IMR-90 (cell line): ENCODE data around the gene DIAPH2. TPM values are rescaled to one million over a fixed set of nuclear protein-coding genes. Genes with fewer than 3 reads are reported as not detected.
A peak's percentile ranks its signal among the peaks of the same experiment; 100 is the strongest.

Source experiments
- ATAC-seq: fragments of 200-7000 bp; cut with Tn5 transposase; 2 replicates; pipeline ENCODE4 v1.9.1; 2020; ENCODE audit warnings: low read depth, mild to moderate bottlenecking, moderate library complexity
- BruUV-seq: library from RNA; stranded (reverse); fragments of 400-500 nt; replicated peaks from 2 replicates; lab custom pipeline; 2021; lab: Mats Ljungman, UMichigan
- CTCF ChIA-PET: fragments of 300-600 bp; formaldehyde crosslinking; extraction: SDS; loops from one replicate; lab custom pipeline; 2021; ENCODE audit warnings: antibody characterized with exemption; lab: Yijun Ruan, JAX
- POLR2A ChIA-PET: fragments of 300-600 bp; sonication (Branson Sonifier 250); formaldehyde crosslinking; loops from one replicate; lab custom pipeline; 2022; ENCODE audit warnings: antibody characterized with exemption; ENCODE audit not compliant: unreplicated experiment; lab: Charles Lee
- DNase-seq: peaks from one replicate; pipeline ENCODE4 v3.0.0; 2013
- H2AFZ ChIP-seq: replicated peaks from 2 replicates; pipeline ENCODE3; 2013; ENCODE audit warnings: low read length, mild to moderate bottlenecking; ENCODE audit not compliant: poor library complexity
- H2AK5ac ChIP-seq: 2 replicates; pipeline ENCODE4 v1.6.1; 2013; ENCODE audit warnings: low read depth, low read length, inconsistent platforms
- H2AK9ac ChIP-seq: replicated peaks from 2 replicates; pipeline ENCODE3; 2013; ENCODE audit warnings: mild to moderate bottlenecking, low read depth, low read length, moderate library complexity; ENCODE audit not compliant: poor library complexity
- H2BK120ac ChIP-seq: 2 replicates; pipeline ENCODE4 v1.6.1; 2013; ENCODE audit warnings: low read depth, low read length, inconsistent platforms
- H2BK15ac ChIP-seq: 3 replicates; pipeline ENCODE4 v1.6.1; 2013; ENCODE audit warnings: low read depth, low read length, inconsistent platforms
- H2BK20ac ChIP-seq: 2 replicates; pipeline ENCODE4 v1.6.1; 2013; ENCODE audit warnings: low read depth, mild to moderate bottlenecking, inconsistent platforms, low read length, moderate library complexity
- H2BK5ac ChIP-seq: 2 replicates; pipeline ENCODE4 v1.6.1; 2013; ENCODE audit warnings: mild to moderate bottlenecking, low read depth, low read length, inconsistent platforms; ENCODE audit not compliant: poor library complexity, severe bottlenecking
- H3K14ac ChIP-seq: replicated peaks from 2 replicates; pipeline ENCODE4 v1.6.1; 2013; ENCODE audit warnings: low read depth, low read length, inconsistent platforms
- H3K18ac ChIP-seq: 2 replicates; pipeline ENCODE4 v1.6.1; 2013; ENCODE audit warnings: low read depth, low read length, control low read depth
- H3K23ac ChIP-seq: 2 replicates; pipeline ENCODE4 v1.6.1; 2013; ENCODE audit warnings: low read depth, low read length, inconsistent platforms
- H3K27ac ChIP-seq: 2 replicates; pipeline ENCODE4 v1.5.1; 2013; ENCODE audit warnings: mild to moderate bottlenecking, control low read depth, low read length; ENCODE audit not compliant: insufficient read depth
- H3K27me3 ChIP-seq: 2 replicates; pipeline ENCODE4 v1.6.1; 2013; ENCODE audit warnings: low read length; ENCODE audit not compliant: control insufficient read depth, insufficient read depth
- H3K36me3 ChIP-seq: 2 replicates; pipeline ENCODE4 v1.6.1; 2013; ENCODE audit warnings: low read length, mixed read lengths; ENCODE audit not compliant: control insufficient read depth, insufficient read depth
- H3K4ac ChIP-seq: 2 replicates; pipeline ENCODE4 v1.6.1; 2013; ENCODE audit warnings: low read depth, low read length, inconsistent platforms
- H3K4me1 ChIP-seq: 2 replicates; pipeline ENCODE4 v1.6.1; 2013; ENCODE audit warnings: low read length, mixed read lengths; ENCODE audit not compliant: control insufficient read depth, insufficient read depth
- H3K4me2 ChIP-seq: 2 replicates; pipeline ENCODE4 v1.6.1; 2013; ENCODE audit warnings: low read depth, mild to moderate bottlenecking, control low read depth, low read length, moderate library complexity
- H3K4me3 ChIP-seq: 2 replicates; pipeline ENCODE4 v1.5.1; 2013; ENCODE audit warnings: low read depth, mild to moderate bottlenecking, control low read depth, low read length, moderate library complexity; ENCODE audit not compliant: insufficient read depth
- H3K56ac ChIP-seq: 2 replicates; pipeline ENCODE4 v1.6.1; 2013; ENCODE audit warnings: low read length, inconsistent platforms; ENCODE audit not compliant: insufficient read depth; ENCODE audit errors: extremely low read depth
- H3K79me1 ChIP-seq, 2 experiments: 2 replicates each; pipeline ENCODE4 v1.6.1; 2013; ENCODE audit warnings: low read length in 2 of 2, inconsistent platforms in 1 of 2, low read depth in 1 of 2
- H3K9ac ChIP-seq: 2 replicates; pipeline ENCODE4 v1.6.1; 2013; ENCODE audit warnings: low read depth, low read length, control low read depth
- H3K9me1 ChIP-seq: 2 replicates; pipeline ENCODE4 v1.6.1; 2013; ENCODE audit warnings: low read length, inconsistent platforms; ENCODE audit not compliant: insufficient read depth
- H3K9me3 ChIP-seq: 2 replicates; pipeline ENCODE4 v1.6.1; 2013; ENCODE audit warnings: low read length; ENCODE audit not compliant: control insufficient read depth, insufficient read depth
- H4K20me1 ChIP-seq: 2 replicates; pipeline ENCODE4 v1.6.1; 2013; ENCODE audit warnings: low read length, inconsistent platforms; ENCODE audit not compliant: insufficient read depth
- H4K5ac ChIP-seq: 2 replicates; pipeline ENCODE4 v1.6.1; 2013; ENCODE audit warnings: mild to moderate bottlenecking, low read depth, low read length, control low read depth
- H4K8ac ChIP-seq, 2 experiments: 2 replicates each; pipeline ENCODE4 v1.6.1; 2013; ENCODE audit warnings: low read depth in 2 of 2, low read length in 2 of 2, control low read depth in 1 of 2, inconsistent platforms in 1 of 2
- H4K91ac ChIP-seq: 2 replicates; pipeline ENCODE4 v1.6.1; 2013; ENCODE audit warnings: low read depth, low read length, inconsistent platforms; ENCODE audit not compliant: insufficient read depth
- BHLHE40 ChIP-seq: fragments of 150-350 bp; IDR thresholded peaks from 2 replicates; pipeline ENCODE4 v1.6.1; 2016; ENCODE audit warnings: mild to moderate bottlenecking, low read depth, low read length
- CHD1 ChIP-seq: IDR thresholded peaks from 2 replicates; pipeline ENCODE4 v1.6.1; 2012; ENCODE audit warnings: low read depth, low read length, improper control_type of control experiment
- ELK1 ChIP-seq: fragments of 150-350 bp; IDR thresholded peaks from 2 replicates; pipeline ENCODE4 v1.6.1; 2016; ENCODE audit warnings: low read depth, mild to moderate bottlenecking, low read length, moderate library complexity, borderline replicate concordance
- MAFK ChIP-seq: IDR thresholded peaks from 2 replicates; pipeline ENCODE4 v1.6.1; 2012; ENCODE audit warnings: low read depth, low read length, improper control_type of control experiment
- MAZ ChIP-seq: IDR thresholded peaks from 2 replicates; pipeline ENCODE4 v1.6.1; 2012; ENCODE audit warnings: low read depth, mild to moderate bottlenecking, low read length, improper control_type of control experiment, moderate library complexity, borderline replicate concordance
- NFE2L2 ChIP-seq: fragments of 150-350 bp; IDR thresholded peaks from 2 replicates; pipeline ENCODE4 v1.6.1; 2016; ENCODE audit warnings: low read depth, mild to moderate bottlenecking, low read length
- POLR2A ChIP-seq: IDR thresholded peaks from 2 replicates; pipeline ENCODE4 v1.6.1; 2012; ENCODE audit warnings: mild to moderate bottlenecking, low read depth, low read length
- RAD21 ChIP-seq: IDR thresholded peaks from 2 replicates; pipeline ENCODE4 v1.6.1; 2012; ENCODE audit warnings: low read length, improper control_type of control experiment
- RCOR1 ChIP-seq: IDR thresholded peaks from 2 replicates; pipeline ENCODE4 v1.6.1; 2012; ENCODE audit warnings: mild to moderate bottlenecking, low read length, improper control_type of control experiment; ENCODE audit not compliant: insufficient replicate concordance
- RFX5 ChIP-seq: IDR thresholded peaks from 2 replicates; pipeline ENCODE4 v1.8.0; 2012; ENCODE audit warnings: low read depth, mild to moderate bottlenecking, low read length, moderate library complexity
- SMC3 ChIP-seq: fragments of 150-350 bp; IDR thresholded peaks from 2 replicates; pipeline ENCODE4 v1.6.1; 2016; ENCODE audit warnings: low read depth, mild to moderate bottlenecking, antibody characterized with exemption, low read length, moderate library complexity
- WGBS, 2 experiments: methylation state at CpG; one replicate each; pipeline versions ENCODE4 v1.1.5 to v1.1.7; 2013; ENCODE audit warnings: missing lambda C conversion rate in 2 of 2; ENCODE audit not compliant: insufficient read length in 1 of 2; ENCODE audit errors: extremely low coverage in 2 of 2; 5-methylcytosine and 5-hydroxymethylcytosine counted together
- dilution Hi-C: fragments of 300-500 bp; cut with HindIII; formaldehyde crosslinking; loops from one replicate; pipeline ENCODE4 v1.14.3; 2018; ENCODE audit warnings: low sequenced_read_pairs; ENCODE audit not compliant: unreplicated experiment
- in situ Hi-C: fragments of 300-500 bp; cut with MboI; formaldehyde crosslinking; loops from 3 replicates; pipeline ENCODE4 v1.14.3; 2019; ENCODE audit warnings: low sequenced_read_pairs, inconsistent platforms, mixed read lengths
- intact Hi-C: fragments of 100-400 bp; cut with micrococcal nuclease; formaldehyde crosslinking; loops from 2 replicates; pipeline ENCODE4 v1.10.0; 2022
- polyA plus RNA-seq, 3 experiments: library from polyadenylated mRNA; depleted of rRNA; stranded (reverse); fragments of >200 nt; gene quantifications; 2 replicates each; pipeline ENCODE4 v1.2.3, GENCODE V29; 2012; ENCODE audit warnings: low replicate concordance in 1 of 3
- total RNA-seq: library from RNA; depleted of rRNA; stranded (reverse); fragments of >200 nt; gene quantifications from 2 replicates; pipeline ENCODE4 v1.2.3, GENCODE V29; 2012
- TF ChIP-seq, protein P1 (sequence below): conservative IDR thresholded peaks from 2 replicates; pipeline ENCODE4 v1.5.1; 2012; ENCODE audit warnings: mild to moderate bottlenecking, low read depth, low read length, improper control_type of control experiment

DIAPH2 gene
- total and polyA plus RNA-seq, 2 of the 4 experiments (the other 2 are of a cell fraction), result 3.6 to 19.9 TPM

- intact Hi-C loops (no loop called here), in situ Hi-C loops (no loop called here), dilution Hi-C loops (no loop called here)
- H2BK20ac ChIP-seq, result no peak overlapping the region
- BruUV-seq, result no TSS peak
- ATAC-seq (no peak), DNase-seq (no peak)
- H3K36me3 ChIP-seq, result peaks cover 9% of the 10 kb centered on the region
- H3K4me3 ChIP-seq, result no peak overlapping the region
- ChIA-PET CTCF (no interaction called here), POLR2A (no interaction called here)
- H4K5ac ChIP-seq, result no peak overlapping the region
- H3K4me1 ChIP-seq, result no peaks in the 10 kb centered on the region
- no peaks in the 10 kb centered on the region; the same call in 1 of the 2 replicates for H3K9me1 ChIP-seq
- no peak overlapping the region for H2BK15ac ChIP-seq
- no peak overlapping the region for H3K27ac ChIP-seq
- TF ChIP-seq MAFK, result no peak
- no peak for TF ChIP-seq RCOR1
- TF ChIP-seq MAZ, result no peak
- TF ChIP-seq RAD21, result no peak
- TF ChIP-seq RFX5, result no peak
- TF ChIP-seq BHLHE40, result no peak
- TF ChIP-seq POLR2A, result no peak
- no peak for TF ChIP-seq SMC3
- no peak for TF ChIP-seq ELK1
- TF ChIP-seq CHD1, result no peak
- TF ChIP-seq, protein P1, sequence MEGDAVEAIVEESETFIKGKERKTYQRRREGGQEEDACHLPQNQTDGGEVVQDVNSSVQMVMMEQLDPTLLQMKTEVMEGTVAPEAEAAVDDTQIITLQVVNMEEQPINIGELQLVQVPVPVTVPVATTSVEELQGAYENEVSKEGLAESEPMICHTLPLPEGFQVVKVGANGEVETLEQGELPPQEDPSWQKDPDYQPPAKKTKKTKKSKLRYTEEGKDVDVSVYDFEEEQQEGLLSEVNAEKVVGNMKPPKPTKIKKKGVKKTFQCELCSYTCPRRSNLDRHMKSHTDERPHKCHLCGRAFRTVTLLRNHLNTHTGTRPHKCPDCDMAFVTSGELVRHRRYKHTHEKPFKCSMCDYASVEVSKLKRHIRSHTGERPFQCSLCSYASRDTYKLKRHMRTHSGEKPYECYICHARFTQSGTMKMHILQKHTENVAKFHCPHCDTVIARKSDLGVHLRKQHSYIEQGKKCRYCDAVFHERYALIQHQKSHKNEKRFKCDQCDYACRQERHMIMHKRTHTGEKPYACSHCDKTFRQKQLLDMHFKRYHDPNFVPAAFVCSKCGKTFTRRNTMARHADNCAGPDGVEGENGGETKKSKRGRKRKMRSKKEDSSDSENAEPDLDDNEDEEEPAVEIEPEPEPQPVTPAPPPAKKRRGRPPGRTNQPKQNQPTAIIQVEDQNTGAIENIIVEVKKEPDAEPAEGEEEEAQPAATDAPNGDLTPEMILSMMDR, result no peak
- no peak for TF ChIP-seq NFE2L2
- H3K4me2 ChIP-seq, result no peak overlapping the region
- H2BK5ac ChIP-seq, result no peak overlapping the region
- H2AK5ac ChIP-seq, result no peak overlapping the region
- no peak overlapping the region for H3K56ac ChIP-seq
- 100% methylated on average over 2 of the region's 13 CpGs; no CpG with 5 or more reads in 1 of the 2 experiments for WGBS, 2 experiments
- no peak overlapping the region for H4K91ac ChIP-seq
- no peak overlapping the region for H3K18ac ChIP-seq
- H3K9ac ChIP-seq, result no peak overlapping the region
- no peaks in the 10 kb centered on the region for H3K79me1 ChIP-seq
- H4K8ac ChIP-seq, result no peak overlapping the region
- H3K23ac ChIP-seq, result no peak overlapping the region
- H3K9me3 ChIP-seq, result no peaks in the 10 kb centered on the region
- H4K20me1 ChIP-seq, result no peaks in the 10 kb centered on the region
- no peak overlapping the region for H2AK9ac ChIP-seq
- H3K14ac ChIP-seq, result no peak overlapping the region
- peak overlapping the region; percentile 32 for H2AFZ ChIP-seq
- H2BK120ac ChIP-seq, result no peak overlapping the region
- H3K4ac ChIP-seq, result no peak overlapping the region
- no peaks in the 10 kb centered on the region for H3K27me3 ChIP-seq
These were observed 199.4 kb downstream of the DIAPH2 start for GRCh38 chrX:96884027-96884426.
